Endometrial microvascular endothelial cells (primary cell): ENCODE measurements around the gene CHST11. TPM values are rescaled to one million over a fixed set of nuclear protein-coding genes. Genes with fewer than 3 reads are reported as not detected.

Experiments
- in situ Hi-C: cut with HindIII; loops from 2 replicates; pipeline ENCODE4 v1.10.0; 2017; ENCODE audit warnings: low sequenced_read_pairs, low pct_unique_long_range_greater_than_20kb; ENCODE audit errors: inconsistent ontology term
- total RNA-seq: library from RNA; depleted of rRNA; stranded (reverse); fragments of >200 nt; gene quantifications from one replicate; pipeline ENCODE4 v1.2.3, GENCODE V29; 2015; ENCODE audit errors: inconsistent ontology term

Gene CHST11
- total RNA-seq, 1 donor from 2014 or later = 4.2 TPM

- in situ Hi-C loops = no loop called here
Observed at GRCh38 chr12:104627231-104627989, 170.7 kb downstream of the CHST11 start.

GRCh38 chr12:104627990-104628830 is 171.5 kb downstream of the CHST11 start:
- in situ Hi-C loops = no loop called here

- in situ Hi-C loops = no loop called here
Observed at GRCh38 chr12:104628831-104629135, 172.0 kb downstream of the CHST11 start.

GRCh38 chr12:104630230-104630670 is 173.5 kb downstream of the CHST11 start:
- in situ Hi-C loops = no loop called here

GRCh38 chr12:104631867-104632266 is 175.1 kb downstream of the CHST11 start:
- in situ Hi-C loops = no loop called here

- in situ Hi-C loops = no loop called here
Observed at GRCh38 chr12:104632724-104633201, 176.0 kb downstream of the CHST11 start.

- in situ Hi-C loops = no loop called here
Observed at GRCh38 chr12:104634044-104634443, 177.3 kb downstream of the CHST11 start.

GRCh38 chr12:104634852-104635251 is 178.1 kb downstream of the CHST11 start:
- in situ Hi-C loops = no loop called here

GRCh38 chr12:104635607-104636343 is 179.0 kb downstream of the CHST11 start:
- in situ Hi-C loops = no loop called here

GRCh38 chr12:104636496-104636895 is 179.7 kb downstream of the CHST11 start:
- in situ Hi-C loops = no loop called here

- in situ Hi-C loops = no loop called here
Observed at GRCh38 chr12:104637604-104638003, 180.9 kb downstream of the CHST11 start.

- in situ Hi-C loops = no loop called here
Observed at GRCh38 chr12:104638218-104638850, 181.6 kb downstream of the CHST11 start.

GRCh38 chr12:104638851-104639240 is 182.1 kb downstream of the CHST11 start:
- in situ Hi-C loops = no loop called here

- in situ Hi-C loops = no loop called here
Observed at GRCh38 chr12:104640956-104641355, 184.2 kb downstream of the CHST11 start.

GRCh38 chr12:104641862-104642261 is 185.1 kb downstream of the CHST11 start:
- in situ Hi-C loops = no loop called here

- in situ Hi-C loops = no loop called here
Observed at GRCh38 chr12:104643093-104643818, 186.5 kb downstream of the CHST11 start.

GRCh38 chr12:104643819-104644669 is 187.3 kb downstream of the CHST11 start:
- in situ Hi-C loops = no loop called here

- in situ Hi-C loops = no loop called here
Observed at GRCh38 chr12:104648756-104649155, 192.0 kb downstream of the CHST11 start.
